Measurements from ENCODE around the gene TSHZ2.
"Not testable (repeated sequence)": the region's sequence is repeated elsewhere in the genome, so short reads cannot be mapped to it uniquely, and the experiment has no call there.

Gene TSHZ2

GRCh38 chr20:53524589-53525312 lies 552.6 kb downstream of the TSHZ2 start:
- no peak for DNase-seq

GRCh38 chr20:53527196-53527595 lies 555.0 kb downstream of the TSHZ2 start:
- no peak for DNase-seq

- DNase-seq = no peak
Measured at GRCh38 chr20:53529658-53530057, 557.5 kb downstream of the TSHZ2 start.

- no peak for DNase-seq
Measured at GRCh38 chr20:53530440-53530839, 558.3 kb downstream of the TSHZ2 start.

- DNase-seq = not testable (repeated sequence)
Measured at GRCh38 chr20:53532654-53533312, 560.6 kb downstream of the TSHZ2 start.

GRCh38 chr20:53533500-53533899 lies 561.3 kb downstream of the TSHZ2 start:
- no peak for DNase-seq

- DNase-seq = no peak
Measured at GRCh38 chr20:53534037-53534436, 561.9 kb downstream of the TSHZ2 start.

- DNase-seq = no peak
Measured at GRCh38 chr20:53535878-53536277, 563.7 kb downstream of the TSHZ2 start.

GRCh38 chr20:53536382-53536781 lies 564.2 kb downstream of the TSHZ2 start:
- not testable (repeated sequence) for DNase-seq

- DNase-seq = no peak
Measured at GRCh38 chr20:53539516-53539915, 567.4 kb downstream of the TSHZ2 start.

Data from nucleus accumbens (tissue), 56 donors.